Measurements from ENCODE around the gene NOS1AP. TPM values are rescaled to one million over a fixed set of nuclear protein-coding genes. Genes with fewer than 3 reads are reported as not detected.

NOS1AP gene
- total and polyA plus RNA-seq, 9 of the 15 experiments (the other 6 are each of a cell fraction or from before 2014, with no cell fraction given), result 0.07 to 1.5 (median 0.22) TPM

- TF ChIP-seq, protein P1, sequence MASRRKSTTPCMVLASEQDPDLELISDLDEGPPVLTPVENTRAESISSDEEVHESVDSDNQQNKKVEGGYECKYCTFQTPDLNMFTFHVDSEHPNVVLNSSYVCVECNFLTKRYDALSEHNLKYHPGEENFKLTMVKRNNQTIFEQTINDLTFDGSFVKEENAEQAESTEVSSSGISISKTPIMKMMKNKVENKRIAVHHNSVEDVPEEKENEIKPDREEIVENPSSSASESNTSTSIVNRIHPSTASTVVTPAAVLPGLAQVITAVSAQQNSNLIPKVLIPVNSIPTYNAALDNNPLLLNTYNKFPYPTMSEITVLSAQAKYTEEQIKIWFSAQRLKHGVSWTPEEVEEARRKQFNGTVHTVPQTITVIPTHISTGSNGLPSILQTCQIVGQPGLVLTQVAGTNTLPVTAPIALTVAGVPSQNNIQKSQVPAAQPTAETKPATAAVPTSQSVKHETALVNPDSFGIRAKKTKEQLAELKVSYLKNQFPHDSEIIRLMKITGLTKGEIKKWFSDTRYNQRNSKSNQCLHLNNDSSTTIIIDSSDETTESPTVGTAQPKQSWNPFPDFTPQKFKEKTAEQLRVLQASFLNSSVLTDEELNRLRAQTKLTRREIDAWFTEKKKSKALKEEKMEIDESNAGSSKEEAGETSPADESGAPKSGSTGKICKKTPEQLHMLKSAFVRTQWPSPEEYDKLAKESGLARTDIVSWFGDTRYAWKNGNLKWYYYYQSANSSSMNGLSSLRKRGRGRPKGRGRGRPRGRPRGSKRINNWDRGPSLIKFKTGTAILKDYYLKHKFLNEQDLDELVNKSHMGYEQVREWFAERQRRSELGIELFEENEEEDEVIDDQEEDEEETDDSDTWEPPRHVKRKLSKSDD (conservative IDR thresholded peaks at IDR 0.05; ENCODE audit: low read length), result no peak
- TF ChIP-seq, protein P2, sequence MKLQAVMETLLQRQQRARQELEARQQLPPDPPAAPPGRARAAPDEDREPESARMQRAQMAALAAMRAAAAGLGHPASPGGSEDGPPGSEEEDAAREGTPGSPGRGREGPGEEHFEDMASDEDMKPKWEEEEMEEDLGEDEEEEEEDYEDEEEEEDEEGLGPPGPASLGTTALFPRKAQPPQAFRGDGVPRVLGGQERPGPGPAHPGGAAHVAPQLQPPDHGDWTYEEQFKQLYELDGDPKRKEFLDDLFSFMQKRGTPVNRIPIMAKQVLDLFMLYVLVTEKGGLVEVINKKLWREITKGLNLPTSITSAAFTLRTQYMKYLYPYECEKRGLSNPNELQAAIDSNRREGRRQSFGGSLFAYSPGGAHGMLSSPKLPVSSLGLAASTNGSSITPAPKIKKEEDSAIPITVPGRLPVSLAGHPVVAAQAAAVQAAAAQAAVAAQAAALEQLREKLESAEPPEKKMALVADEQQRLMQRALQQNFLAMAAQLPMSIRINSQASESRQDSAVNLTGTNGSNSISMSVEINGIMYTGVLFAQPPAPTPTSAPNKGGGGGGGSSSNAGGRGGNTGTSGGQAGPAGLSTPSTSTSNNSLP (IDR thresholded peaks at IDR 0.05; ENCODE audit: borderline replicate concordance, low read depth, low read length), result no peak
- TF ChIP-seq NELFE (IDR thresholded peaks at IDR 0.05; ENCODE audit: insufficient read depth, insufficient read length) (no peak), MEIS2 (IDR thresholded peaks at IDR 0.05; ENCODE audit: partially characterized antibody) (no peak), BCOR (IDR thresholded peaks at IDR 0.05) (no peak), SMARCE1 (IDR thresholded peaks at IDR 0.05) (peak; percentile 61), RREB1 (CRISPR knock-in tag; IDR thresholded peaks at IDR 0.05) (no peak), ZNF324 (CRISPR knock-in tag; IDR thresholded peaks at IDR 0.05) (peak; percentile 46; the same call in 1 of the 2 replicates), MBD2 (IDR thresholded peaks at IDR 0.05; ENCODE audit: borderline replicate concordance, low read depth) (no peak), ZNF717 (CRISPR knock-in tag; IDR thresholded peaks at IDR 0.05) (no peak), MEF2A (IDR thresholded peaks at IDR 0.05; ENCODE audit: control insufficient read depth, low read depth, low read length) (no peak), POLR2AphosphoS5 (IDR thresholded peaks at IDR 0.05; ENCODE audit: control insufficient read depth, insufficient read depth, low read depth, low read length) (no peak; the same call in 1 of the 2 replicates), RNF2 (IDR thresholded peaks at IDR 0.05) (no peak), DMBX1 (CRISPR knock-in tag; IDR thresholded peaks at IDR 0.05; ENCODE audit: borderline replicate concordance) (no peak), ZNF436 (CRISPR knock-in tag; IDR thresholded peaks at IDR 0.05) (no peak), TCFL5 (CRISPR knock-in tag; conservative IDR thresholded peaks at IDR 0.05) (no peak), HIVEP1 (CRISPR knock-in tag; IDR thresholded peaks at IDR 0.05) (no peak), MLX (CRISPR knock-in tag; conservative IDR thresholded peaks at IDR 0.05) (no peak)
Observed at GRCh38 chr1:162351246-162351842, 281.9 kb downstream of the NOS1AP start (continued).
